ENCODE data around the gene INO80E. TPM values are rescaled to one million over a fixed set of nuclear protein-coding genes. Genes with fewer than 3 reads are reported as not detected.
A peak's percentile ranks its signal among the peaks of the same experiment; 100 is the strongest.

Gene INO80E
- total RNA-seq (100 to 1,000 TPM in 3 of 5 donors, 10 to 100 TPM in 2; 84.8 to 152 (median 128) TPM), total RNA-seq (25.8 to 154 (median 73.3) reads per million in 29 experiments)
- 51.5 TPM for total RNA-seq (2013)

- Mint-ChIP-seq H3K27ac (peak within 1 kb of the TSS; percentile 95 to 97), H3K9me3 (no peaks in the 10 kb centered on the region), H3K4me1 (peaks cover 32 to 47% (median 43%) of the 10 kb centered on the region in 3 donors), H3K4me3 (peak within 1 kb of the TSS; percentile 96 to 99 (median 97)), H3K36me3 (peaks cover 12% of the 10 kb centered on the region), H3K27me3 (no peaks in the 10 kb centered on the region)
- Histone ChIP-seq H3K36me3 (ENCODE audit: control insufficient read depth in 2 of 2, extremely low read depth in 1 of 2, insufficient read depth in 1 of 2, low read length in 1 of 2) (peaks cover 10 to 48% of the 10 kb centered on the region in 2 donors), H3K9me3 (no peaks in the 10 kb centered on the region), H3K4me3 (ENCODE audit: control insufficient read depth in 1 of 2, extremely low read depth in 1 of 2, low read length in 1 of 2) (peak within 1 kb of the TSS; percentile 99), H3K4me1 (ENCODE audit: control insufficient read depth in 1 of 2, extremely low read depth in 1 of 2, insufficient read depth in 2 of 2, low read length in 2 of 2) (peaks cover 11 to 29% of the 10 kb centered on the region in 2 experiments), H3K27ac (ENCODE audit: low read length) (peak within 1 kb of the TSS; percentile 99), H3K27me3 (replicated peaks in 1 of 2; ENCODE audit: control insufficient read depth in 2 of 2, extremely low read depth in 1 of 2, insufficient read depth in 2 of 2, low read length in 1 of 2) (no peaks in the 10 kb centered on the region)
- under 1% methylated on average over 62 of the region's 65 CpGs for WGBS (ENCODE audit: insufficient coverage)
- POLR2A ChIA-PET = interaction anchor here in 1 of 2 donors (0.6 kb wide), 1 partner anchor 174 kb away, joined by 6 read pairs; no protein-coding TSS in a partner anchor
- CTCF ChIA-PET = interaction anchor here in 1 of 2 donors (0.7 to 1.6 kb wide), 4 partner anchors 23 to 296 kb away, joined by 4 to 6 read pairs (median 4); partner anchors contain the start of genes PAGR1 and TAOK2
- ATAC-seq (replicated peaks in 1 of 4) = peak; percentile 95 to 98 (median 96)
- DNase-seq = peak; percentile 97 to 100 (median 99)
Measured at GRCh38 chr16:29995911-29996765, at the start of gene INO80E. Gene INO80E, plus strand, starts transcription at chr16:29996241. Its CDS starts 70 bp downstream, at chr16:29996311.

- Mint-ChIP-seq H3K27ac (no peak overlapping the region), H3K36me3 (no peaks in the 10 kb centered on the region), H3K4me1 (peaks cover 0 to 9% (median 3%) of the 10 kb centered on the region in 3 donors), H3K9me3 (peaks cover 0 to 11% (median 2%) of the 10 kb centered on the region in 3 donors), H3K27me3 (no peaks in the 10 kb centered on the region), H3K4me3 (no peak overlapping the region)
- Histone ChIP-seq H3K4me3 (ENCODE audit: control insufficient read depth in 1 of 2, extremely low read depth in 1 of 2, low read length in 1 of 2) (no peak overlapping the region), H3K36me3 (ENCODE audit: control insufficient read depth in 2 of 2, extremely low read depth in 1 of 2, insufficient read depth in 1 of 2, low read length in 1 of 2) (no peaks in the 10 kb centered on the region), H3K27me3 (replicated peaks in 1 of 2; ENCODE audit: control insufficient read depth in 2 of 2, extremely low read depth in 1 of 2, insufficient read depth in 2 of 2, low read length in 1 of 2) (peaks cover 0 to 11% of the 10 kb centered on the region in 2 experiments), H3K9me3 (no peaks in the 10 kb centered on the region), H3K4me1 (ENCODE audit: control insufficient read depth in 1 of 2, extremely low read depth in 1 of 2, insufficient read depth in 2 of 2, low read length in 2 of 2) (no peaks in the 10 kb centered on the region), H3K27ac (ENCODE audit: low read length) (no peak overlapping the region)
- 40% methylated on average over 1 of the region's 2 CpGs for WGBS (ENCODE audit: insufficient coverage)
- ATAC-seq (replicated peaks in 1 of 4) = no peak
- no peak for DNase-seq
- CTCF ChIA-PET = interaction anchor here (0.6 to 0.8 kb wide), 3 partner anchors 13 to 668 kb away, joined by 3 to 11 read pairs (median 4); no protein-coding TSS in a partner anchor
- POLR2A ChIA-PET = no interaction called here
Measured at GRCh38 chr16:29947897-29948296, 48.1 kb upstream of the INO80E start.

- no peaks in the 10 kb centered on the region for H3K4me1 ChIP-seq (ENCODE audit: control insufficient read depth in 1 of 2, extremely low read depth in 1 of 2, insufficient read depth in 2 of 2, low read length in 2 of 2)
- peaks cover 0 to 15% of the 10 kb centered on the region in 2 experiments for H3K27me3 ChIP-seq (replicated peaks in 1 of 2; ENCODE audit: control insufficient read depth in 2 of 2, extremely low read depth in 1 of 2, insufficient read depth in 2 of 2, low read length in 1 of 2)
- ChIA-PET CTCF (no interaction called here), POLR2A (no interaction called here)
- no peaks in the 10 kb centered on the region for H3K9me3 ChIP-seq
- Mint-ChIP-seq H3K9me3 (peaks cover 0 to 11% (median 2%) of the 10 kb centered on the region in 3 donors), H3K27me3 (peaks cover 0 to 3% of the 10 kb centered on the region in 2 donors), H3K4me3 (no peak overlapping the region), H3K4me1 (no peaks in the 10 kb centered on the region), H3K27ac (no peak overlapping the region), H3K36me3 (no peaks in the 10 kb centered on the region)
- H3K36me3 ChIP-seq (ENCODE audit: control insufficient read depth in 2 of 2, extremely low read depth in 1 of 2, insufficient read depth in 1 of 2, low read length in 1 of 2) = no peaks in the 10 kb centered on the region
- WGBS (ENCODE audit: insufficient coverage) = 100% methylated on average over 2 of the region's 4 CpGs
- no peak overlapping the region for H3K4me3 ChIP-seq (ENCODE audit: control insufficient read depth in 1 of 2, extremely low read depth in 1 of 2, low read length in 1 of 2)
- H3K27ac ChIP-seq (ENCODE audit: low read length) = no peak overlapping the region
- DNase-seq = no peak
- ATAC-seq (replicated peaks in 1 of 4) = no peak
Measured at GRCh38 chr16:29950806-29951461, 45.1 kb upstream of the INO80E start.

- H3K9me3 Mint-ChIP-seq = peaks cover 0 to 11% (median 2%) of the 10 kb centered on the region in 3 donors
- no peaks in the 10 kb centered on the region for H3K4me1 ChIP-seq (ENCODE audit: control insufficient read depth in 1 of 2, extremely low read depth in 1 of 2, insufficient read depth in 2 of 2, low read length in 2 of 2)
- no peak overlapping the region for H3K27ac ChIP-seq (ENCODE audit: low read length)
- H3K36me3 ChIP-seq (ENCODE audit: control insufficient read depth in 2 of 2, extremely low read depth in 1 of 2, insufficient read depth in 1 of 2, low read length in 1 of 2) = no peaks in the 10 kb centered on the region
- ChIA-PET POLR2A (no interaction called here), CTCF (no interaction called here)
- DNase-seq (no peak), ATAC-seq (replicated peaks in 1 of 4) (no peak)
- H3K27me3 ChIP-seq (replicated peaks in 1 of 2; ENCODE audit: control insufficient read depth in 2 of 2, extremely low read depth in 1 of 2, insufficient read depth in 2 of 2, low read length in 1 of 2) = peaks cover 0 to 17% of the 10 kb centered on the region in 2 experiments
- H3K27me3 Mint-ChIP-seq = peaks cover 0 to 3% of the 10 kb centered on the region in 2 donors
- H3K27ac Mint-ChIP-seq = no peak overlapping the region
- H3K4me3 Mint-ChIP-seq = no peak overlapping the region
- no peak overlapping the region for H3K4me3 ChIP-seq (ENCODE audit: control insufficient read depth in 1 of 2, extremely low read depth in 1 of 2, low read length in 1 of 2)
- WGBS (ENCODE audit: insufficient coverage) = 92% methylated on average over 8 of the region's 8 CpGs
- no peaks in the 10 kb centered on the region for H3K9me3 ChIP-seq
- H3K4me1 Mint-ChIP-seq = no peaks in the 10 kb centered on the region
- H3K36me3 Mint-ChIP-seq = no peaks in the 10 kb centered on the region
Measured at GRCh38 chr16:29951625-29952365, 44.2 kb upstream of the INO80E start.

GRCh38 chr16:29958756-29959155 lies 37.3 kb upstream of the INO80E start:
- H3K4me3 ChIP-seq (ENCODE audit: control insufficient read depth in 1 of 2, extremely low read depth in 1 of 2, low read length in 1 of 2) = no peak overlapping the region
- POLR2A ChIA-PET = interaction anchor here in 1 of 2 donors (0.6 kb wide), 1 partner anchor 28 kb away, joined by 3 read pairs; no protein-coding TSS in a partner anchor
- DNase-seq (no peak), ATAC-seq (replicated peaks in 1 of 4) (no peak)
- Mint-ChIP-seq H3K27me3 (peaks cover 0 to 3% of the 10 kb centered on the region in 2 donors), H3K36me3 (no peaks in the 10 kb centered on the region), H3K27ac (no peak overlapping the region), H3K9me3 (no peaks in the 10 kb centered on the region), H3K4me1 (peaks cover 19 to 22% (median 22%) of the 10 kb centered on the region in 3 donors), H3K4me3 (no peak overlapping the region)
- H3K27me3 ChIP-seq (replicated peaks in 1 of 2; ENCODE audit: control insufficient read depth in 2 of 2, extremely low read depth in 1 of 2, insufficient read depth in 2 of 2, low read length in 1 of 2) = peaks cover 0 to 3% of the 10 kb centered on the region in 2 experiments
- WGBS (ENCODE audit: insufficient coverage) = 100% methylated on average over 3 of the region's 5 CpGs
- peaks cover 0 to 3% of the 10 kb centered on the region in 2 donors for H3K36me3 ChIP-seq (ENCODE audit: control insufficient read depth in 2 of 2, extremely low read depth in 1 of 2, insufficient read depth in 1 of 2, low read length in 1 of 2)
- no peaks in the 10 kb centered on the region for H3K9me3 ChIP-seq
- CTCF ChIA-PET = no interaction called here
- H3K4me1 ChIP-seq (ENCODE audit: control insufficient read depth in 1 of 2, extremely low read depth in 1 of 2, insufficient read depth in 2 of 2, low read length in 2 of 2) = peaks cover 10 to 25% of the 10 kb centered on the region in 2 experiments
- no peak overlapping the region for H3K27ac ChIP-seq (ENCODE audit: low read length)
